NOMO-1 treated with dmso at 0.1 percent for 144 hours (cell line): Measurements from ENCODE around the gene CD300LF.

Source experiments
- DNase-seq: peaks from one replicate; lab custom pipeline; 2025; ENCODE audit not compliant: unreplicated experiment; lab: John Stamatoyannopoulos, UW

CD300LF gene

GRCh38 chr17:74730491-74731346 lies 18.0 kb upstream of the CD300LF start:
- peak; percentile 37 for DNase-seq

GRCh38 chr17:74729866-74730265 lies 17.1 kb upstream of the CD300LF start:
- no peak for DNase-seq

- DNase-seq = no peak
These were observed 16.6 kb upstream of the CD300LF start for GRCh38 chr17:74729368-74729767.

- no peak for DNase-seq
These were observed 16.0 kb upstream of the CD300LF start for GRCh38 chr17:74728702-74729075.

- no peak for DNase-seq
These were observed 15.4 kb upstream of the CD300LF start for GRCh38 chr17:74728033-74728701.

GRCh38 chr17:74725111-74725510 lies 12.4 kb upstream of the CD300LF start:
- DNase-seq = no peak

- no peak for DNase-seq
These were observed 11.2 kb upstream of the CD300LF start for GRCh38 chr17:74723891-74724290.

GRCh38 chr17:74722782-74723181 lies 10.1 kb upstream of the CD300LF start:
- DNase-seq = no peak

GRCh38 chr17:74720506-74720905 lies 7.8 kb upstream of the CD300LF start:
- DNase-seq = no peak

GRCh38 chr17:74715144-74715543 lies 2.4 kb upstream of the CD300LF start:
- DNase-seq = no peak

GRCh38 chr17:74713171-74713755 lies 540 bp upstream of the CD300LF start:
- DNase-seq = peak; percentile 18

GRCh38 chr17:74712301-74712700 lies 422 bp downstream of the CD300LF start:
- DNase-seq = no peak

GRCh38 chr17:74711058-74711824 lies 1.5 kb downstream of the CD300LF start:
- DNase-seq = no peak

- no peak for DNase-seq
These were observed 8.2 kb downstream of the CD300LF start for GRCh38 chr17:74704544-74704943.

- no peak for DNase-seq
These were observed 9.4 kb downstream of the CD300LF start for GRCh38 chr17:74703311-74703710.

- DNase-seq = no peak
These were observed 10.4 kb downstream of the CD300LF start for GRCh38 chr17:74702116-74702871.

GRCh38 chr17:74699236-74699635 lies 13.5 kb downstream of the CD300LF start:
- DNase-seq = no peak

- no peak for DNase-seq
These were observed 14.7 kb downstream of the CD300LF start for GRCh38 chr17:74698069-74698468.

GRCh38 chr17:74697515-74697914 lies 15.2 kb downstream of the CD300LF start:
- no peak for DNase-seq

- no peak for DNase-seq
These were observed 17.1 kb downstream of the CD300LF start for GRCh38 chr17:74695629-74696028.

- no peak for DNase-seq
These were observed 18.6 kb downstream of the CD300LF start for GRCh38 chr17:74694081-74694480.
